ENCODE measurements around the gene CLASRP. TPM values are rescaled to one million over a fixed set of nuclear protein-coding genes. Genes with fewer than 3 reads are reported as not detected.

CLASRP gene
- total RNA-seq, 4 donors from 2014 or later = 23.3 to 86.7 (median 44.0) TPM

DNA sequence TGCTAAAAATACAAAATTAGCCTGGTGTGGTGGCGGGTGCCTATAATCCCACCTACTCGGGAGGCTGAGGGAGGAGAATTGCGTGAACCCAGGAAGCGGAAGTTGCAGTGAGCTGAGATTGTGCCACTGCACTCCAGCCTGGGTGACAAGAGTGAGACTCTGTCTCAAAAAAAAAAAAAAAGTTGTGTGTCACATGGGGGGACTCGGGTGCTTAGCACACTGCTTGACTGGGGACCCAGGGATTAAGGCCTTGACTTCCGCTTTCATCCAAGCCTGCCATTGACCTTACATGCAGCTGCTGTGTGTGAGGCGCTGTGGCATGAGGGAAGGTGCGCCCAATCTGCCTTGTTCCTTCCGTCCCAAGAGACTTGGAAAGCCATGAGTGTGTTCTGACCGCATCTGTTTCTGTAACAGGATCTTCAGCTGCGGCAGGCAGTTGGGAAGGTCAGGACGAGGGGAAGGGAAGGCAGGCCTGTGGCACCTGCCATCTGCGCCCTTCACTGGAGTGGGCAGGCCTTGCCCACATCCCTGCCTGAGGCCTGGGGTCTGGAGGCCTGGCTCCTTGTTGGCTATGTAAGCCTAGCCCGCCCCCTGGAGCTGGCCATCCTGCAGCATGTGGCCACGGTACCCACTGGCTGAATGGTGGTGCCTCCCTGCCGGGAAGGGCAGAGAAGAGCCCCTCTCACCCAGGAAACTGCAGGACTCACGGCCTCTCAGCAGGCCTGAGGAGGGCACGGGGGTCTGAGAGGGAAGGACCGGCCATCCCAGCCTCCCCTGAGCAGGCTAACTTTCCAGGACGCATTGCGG, 77.2 kb downstream of the CLASRP start:
- TF ChIP-seq, protein P1, sequence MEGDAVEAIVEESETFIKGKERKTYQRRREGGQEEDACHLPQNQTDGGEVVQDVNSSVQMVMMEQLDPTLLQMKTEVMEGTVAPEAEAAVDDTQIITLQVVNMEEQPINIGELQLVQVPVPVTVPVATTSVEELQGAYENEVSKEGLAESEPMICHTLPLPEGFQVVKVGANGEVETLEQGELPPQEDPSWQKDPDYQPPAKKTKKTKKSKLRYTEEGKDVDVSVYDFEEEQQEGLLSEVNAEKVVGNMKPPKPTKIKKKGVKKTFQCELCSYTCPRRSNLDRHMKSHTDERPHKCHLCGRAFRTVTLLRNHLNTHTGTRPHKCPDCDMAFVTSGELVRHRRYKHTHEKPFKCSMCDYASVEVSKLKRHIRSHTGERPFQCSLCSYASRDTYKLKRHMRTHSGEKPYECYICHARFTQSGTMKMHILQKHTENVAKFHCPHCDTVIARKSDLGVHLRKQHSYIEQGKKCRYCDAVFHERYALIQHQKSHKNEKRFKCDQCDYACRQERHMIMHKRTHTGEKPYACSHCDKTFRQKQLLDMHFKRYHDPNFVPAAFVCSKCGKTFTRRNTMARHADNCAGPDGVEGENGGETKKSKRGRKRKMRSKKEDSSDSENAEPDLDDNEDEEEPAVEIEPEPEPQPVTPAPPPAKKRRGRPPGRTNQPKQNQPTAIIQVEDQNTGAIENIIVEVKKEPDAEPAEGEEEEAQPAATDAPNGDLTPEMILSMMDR (IDR thresholded peaks at IDR 0.05; ENCODE audit: low read depth) = no peak

DNA sequence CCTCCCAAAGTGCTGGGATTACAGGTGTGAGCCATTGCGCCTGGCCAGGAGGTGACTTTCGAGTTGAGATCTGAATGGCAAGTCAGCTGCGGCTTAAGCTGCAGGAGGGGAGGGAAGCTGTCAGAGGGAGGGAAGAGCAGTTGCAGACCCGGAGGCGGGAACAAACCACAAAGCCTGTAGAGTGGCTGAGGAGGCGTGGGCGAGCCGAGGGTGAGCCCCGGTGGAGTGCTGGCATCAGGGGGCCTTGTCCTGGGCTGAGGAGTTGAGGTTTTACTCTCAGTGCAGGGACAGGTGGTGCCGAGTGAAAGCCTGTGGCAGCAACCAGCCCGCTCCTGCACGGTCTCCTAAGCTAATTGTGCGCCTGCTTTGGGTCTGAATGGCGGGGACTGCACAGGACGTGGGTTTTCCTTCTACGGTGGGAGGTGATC, 78.3 kb downstream of the CLASRP start:
- TF ChIP-seq, protein P1 (IDR thresholded peaks at IDR 0.05; ENCODE audit: low read depth) = no peak

DNA sequence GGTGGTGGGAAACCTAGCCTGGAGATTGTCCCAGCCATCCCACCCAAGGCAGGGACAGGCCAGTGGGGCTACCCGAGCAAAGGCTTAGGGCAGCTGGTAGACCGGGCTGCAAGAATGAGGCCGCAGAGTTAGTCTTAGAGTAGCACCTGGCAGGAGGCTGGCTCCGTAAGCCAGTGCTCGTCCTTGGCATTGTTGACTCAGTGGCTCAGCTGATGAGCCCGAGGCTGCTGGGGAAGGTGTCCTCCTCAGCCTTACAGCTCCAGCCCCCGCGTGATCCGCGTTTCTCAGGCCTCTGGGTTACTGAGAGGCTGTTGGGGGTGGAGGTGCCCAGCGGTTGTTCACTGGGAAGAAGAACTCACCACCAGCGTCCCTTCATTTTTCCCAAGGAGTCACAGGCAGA, 78.8 kb downstream of the CLASRP start:
- TF ChIP-seq, protein P1 (IDR thresholded peaks at IDR 0.05; ENCODE audit: low read depth) = no peak

DNA sequence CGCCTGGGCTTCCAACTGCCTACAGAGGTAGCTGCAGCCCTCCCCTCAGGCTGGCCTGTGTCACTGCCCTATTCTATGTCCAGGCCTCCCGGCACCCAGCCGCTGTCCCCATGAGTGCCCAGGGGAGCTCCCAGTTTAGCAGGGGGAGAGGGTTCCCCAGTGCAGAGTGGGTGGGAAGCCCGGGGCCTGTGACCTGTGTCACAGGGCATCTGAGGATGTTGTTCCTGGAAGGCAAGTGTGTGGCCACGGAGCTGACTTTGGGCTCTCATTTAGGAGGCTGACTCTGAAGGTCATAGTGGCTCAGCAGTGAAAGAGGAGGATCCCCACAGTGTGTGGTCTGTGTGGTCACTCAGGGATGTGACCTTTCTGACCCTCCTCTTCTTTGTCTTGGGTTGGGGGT, 79.3 kb downstream of the CLASRP start:
- TF ChIP-seq, protein P1 (IDR thresholded peaks at IDR 0.05; ENCODE audit: low read depth) = no peak

DNA sequence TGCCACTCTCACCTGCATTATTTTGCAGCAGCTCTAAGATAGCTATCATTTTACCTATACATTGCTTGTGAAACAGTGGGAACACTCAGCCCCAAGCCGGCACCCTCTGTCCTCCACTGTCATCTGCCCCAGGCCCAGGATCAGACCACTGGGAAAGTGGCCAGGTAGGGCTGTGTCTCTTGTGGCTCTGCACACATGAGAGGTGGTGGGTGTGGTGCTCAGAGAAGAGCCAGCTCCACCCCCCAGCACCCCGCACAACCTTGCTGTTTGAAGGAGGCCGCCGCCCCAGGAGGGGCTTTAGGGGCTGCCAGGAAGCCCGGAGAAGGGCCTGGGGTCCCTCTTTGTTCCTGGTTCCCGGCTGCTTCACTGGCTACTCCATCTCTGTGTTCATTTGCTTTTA, 80.7 kb downstream of the CLASRP start:
- TF ChIP-seq, protein P1 (IDR thresholded peaks at IDR 0.05; ENCODE audit: low read depth) = no peak

Small RNA genes within 50 kb of the gene (small RNA-seq; reads per million reads assigned to genes)
- gene RNU6-611P = not detected

Other genes starting within 250 kb of the CLASRP start
- gene BCAM, start 229.9 kb upstream of the CLASRP start, total RNA-seq = 10 to 100 TPM in 3 of 4 donors, 1 to 10 TPM in 1; 8.3 to 68.2 (median 19.2) TPM
- 10 to 100 TPM; 20.4 to 49.9 (median 24.1) TPM for gene NECTIN2, start 192.7 kb upstream of the CLASRP start, total RNA-seq
- 10 to 100 TPM; 18.3 to 69.5 (median 34.6) TPM for gene TOMM40, start 147.8 kb upstream of the CLASRP start, total RNA-seq
- gene APOE, start 133.2 kb upstream of the CLASRP start, total RNA-seq = 1,000 to 10,000 TPM in 3 of 4 donors, 100 to 1,000 TPM in 1; 212 to 2,618 (median 1,765) TPM
- gene APOC1, start 124.4 kb upstream of the CLASRP start, total RNA-seq = 100 to 1,000 TPM in 2 of 4 donors, 10 to 100 TPM in 2; 30.7 to 394 (median 88.3) TPM
- gene APOC4, start 96.8 kb upstream of the CLASRP start, total RNA-seq = not detected
- gene APOC2, start 93.0 kb upstream of the CLASRP start, total RNA-seq = 1 to 10 TPM in 1 of 4 donors, not detected in 3; 4.8 TPM
- 10 to 100 TPM; 45.8 to 86.1 (median 65.3) TPM for gene CLPTM1, start 83.7 kb upstream of the CLASRP start, total RNA-seq
- 1 to 10 TPM in 3 of 4 donors, under 1 TPM in 1; 0.49 to 9.4 (median 5.8) TPM for gene RELB, start 37.6 kb upstream of the CLASRP start, total RNA-seq
- under 1 TPM in 2 of 4 donors, not detected in 2; 0.51 to 0.88 TPM for gene ZNF296, start 37.4 kb downstream of the CLASRP start, total RNA-seq
- 10 to 100 TPM; 10.3 to 25.8 (median 19.0) TPM for gene GEMIN7, start 40.2 kb downstream of the CLASRP start, total RNA-seq
- gene PPP1R37, start 54.1 kb downstream of the CLASRP start, total RNA-seq = 10 to 100 TPM; 17.2 to 32.4 (median 17.8) TPM
- under 1 TPM in 1 of 4 donors, not detected in 3; 0.17 TPM for gene NKPD1, start 121.9 kb downstream of the CLASRP start, total RNA-seq
- 10 to 100 TPM in 3 of 4 donors, 1 to 10 TPM in 1; 7.7 to 38.4 (median 26.4) TPM for gene TRAPPC6A, start 139.2 kb downstream of the CLASRP start, total RNA-seq
- gene BLOC1S3, start 139.7 kb downstream of the CLASRP start, total RNA-seq = 10 to 100 TPM in 2 of 4 donors, 1 to 10 TPM in 2; 1.3 to 19.2 (median 11.0) TPM
- gene EXOC3L2, start 206.4 kb downstream of the CLASRP start, total RNA-seq = 1 to 10 TPM in 2 of 4 donors, under 1 TPM in 2; 0.44 to 2.6 (median 0.91) TPM
- gene MARK4, start 212.2 kb downstream of the CLASRP start, total RNA-seq = 10 to 100 TPM; 10.2 to 26.2 (median 14.4) TPM